Cardiac muscle cell (in vitro differentiated cells and primary cell): Measurements from ENCODE around the gene ITGAX. TPM values are rescaled to one million over a fixed set of nuclear protein-coding genes. Genes with fewer than 3 reads are reported as not detected.

ENCODE experiments used
- DNase-seq, 2 donors: peaks; one replicate each; pipeline versions ENCODE4 v3.0.0 to v3.0.0-alpha.2; 2010 to 2017; ENCODE audit warnings: low read depth in 1 of 2, low spot score in 1 of 2
- H3K27ac ChIP-seq: fragments of 200-600 bp; sonication (generic); 2 replicates; pipeline ENCODE4 v1.5.1; 2016
- H3K27me3 ChIP-seq: fragments of 200-600 bp; sonication (generic); 2 replicates; pipeline ENCODE4 v1.6.0; 2016; ENCODE audit warnings: control low read depth
- H3K36me3 ChIP-seq: fragments of 200-600 bp; sonication (generic); 2 replicates; pipeline ENCODE4 v1.5.1; 2016; ENCODE audit warnings: control low read depth
- H3K4me1 ChIP-seq: fragments of 200-600 bp; sonication (generic); 2 replicates; pipeline ENCODE4 v1.8.1; 2017; ENCODE audit warnings: low read depth, mild to moderate bottlenecking, mixed run types
- H3K4me3 ChIP-seq: fragments of 200-600 bp; sonication (generic); 2 replicates; pipeline ENCODE4 v1.5.1; 2016; ENCODE audit warnings: mild to moderate bottlenecking
- H3K9me3 ChIP-seq: fragments of 200-600 bp; sonication (generic); 2 replicates; pipeline ENCODE4 v1.5.1; 2017; ENCODE audit warnings: low read depth, mild to moderate bottlenecking, control low read depth
- polyA plus RNA-seq: library from polyadenylated mRNA; unstranded; fragments of >200 nt; fragmentation: Nextera tagmentation; extraction: Ambion mirVana; gene quantifications from 2 replicates; pipeline ENCODE4 v1.2.1, GENCODE V29; 2016
- total RNA-seq: library from RNA; depleted of rRNA; stranded (reverse); fragments of >200 nt; gene quantifications from 2 replicates; pipeline ENCODE4 v1.2.3, GENCODE V29; 2016
- TF ChIP-seq, protein P1 (sequence below): IDR thresholded peaks from 2 replicates; pipeline ENCODE4 v1.5.1; 2012; ENCODE audit warnings: low read depth, mild to moderate bottlenecking, low read length

ITGAX gene
- total and polyA plus RNA-seq, 2 experiments from 2014 or later: 0.69 TPM; not detected in 1

DNA sequence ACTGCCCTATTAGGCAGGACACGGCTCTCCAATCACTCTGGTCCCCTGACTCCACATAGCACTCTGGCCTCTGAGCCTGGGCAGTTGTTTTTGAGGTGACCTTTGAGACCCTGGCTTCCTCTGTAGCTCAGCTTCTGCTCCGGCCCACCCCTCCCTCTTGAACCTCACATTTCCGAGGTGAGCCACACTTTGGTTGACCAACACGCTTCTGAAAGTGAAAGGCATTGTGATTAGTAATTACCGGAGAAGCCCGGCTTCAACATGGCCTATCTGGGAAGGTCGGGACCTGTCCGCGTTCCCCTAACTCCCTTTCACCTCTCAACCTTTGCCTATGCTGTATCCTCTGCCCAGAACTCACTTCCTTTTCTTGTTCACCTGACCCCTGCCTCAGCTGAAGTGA lies 10.3 kb upstream of the ITGAX start:
- no peaks in the 10 kb centered on the region for H3K27me3 ChIP-seq
- no peaks in the 10 kb centered on the region for H3K36me3 ChIP-seq
- H3K27ac ChIP-seq: no peak overlapping the region
- no peak overlapping the region for H3K4me3 ChIP-seq
- H3K9me3 ChIP-seq: no peaks in the 10 kb centered on the region
- DNase-seq: no peak
- H3K4me1 ChIP-seq: no peaks in the 10 kb centered on the region
- TF ChIP-seq, protein P1, sequence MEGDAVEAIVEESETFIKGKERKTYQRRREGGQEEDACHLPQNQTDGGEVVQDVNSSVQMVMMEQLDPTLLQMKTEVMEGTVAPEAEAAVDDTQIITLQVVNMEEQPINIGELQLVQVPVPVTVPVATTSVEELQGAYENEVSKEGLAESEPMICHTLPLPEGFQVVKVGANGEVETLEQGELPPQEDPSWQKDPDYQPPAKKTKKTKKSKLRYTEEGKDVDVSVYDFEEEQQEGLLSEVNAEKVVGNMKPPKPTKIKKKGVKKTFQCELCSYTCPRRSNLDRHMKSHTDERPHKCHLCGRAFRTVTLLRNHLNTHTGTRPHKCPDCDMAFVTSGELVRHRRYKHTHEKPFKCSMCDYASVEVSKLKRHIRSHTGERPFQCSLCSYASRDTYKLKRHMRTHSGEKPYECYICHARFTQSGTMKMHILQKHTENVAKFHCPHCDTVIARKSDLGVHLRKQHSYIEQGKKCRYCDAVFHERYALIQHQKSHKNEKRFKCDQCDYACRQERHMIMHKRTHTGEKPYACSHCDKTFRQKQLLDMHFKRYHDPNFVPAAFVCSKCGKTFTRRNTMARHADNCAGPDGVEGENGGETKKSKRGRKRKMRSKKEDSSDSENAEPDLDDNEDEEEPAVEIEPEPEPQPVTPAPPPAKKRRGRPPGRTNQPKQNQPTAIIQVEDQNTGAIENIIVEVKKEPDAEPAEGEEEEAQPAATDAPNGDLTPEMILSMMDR: no peak

DNA sequence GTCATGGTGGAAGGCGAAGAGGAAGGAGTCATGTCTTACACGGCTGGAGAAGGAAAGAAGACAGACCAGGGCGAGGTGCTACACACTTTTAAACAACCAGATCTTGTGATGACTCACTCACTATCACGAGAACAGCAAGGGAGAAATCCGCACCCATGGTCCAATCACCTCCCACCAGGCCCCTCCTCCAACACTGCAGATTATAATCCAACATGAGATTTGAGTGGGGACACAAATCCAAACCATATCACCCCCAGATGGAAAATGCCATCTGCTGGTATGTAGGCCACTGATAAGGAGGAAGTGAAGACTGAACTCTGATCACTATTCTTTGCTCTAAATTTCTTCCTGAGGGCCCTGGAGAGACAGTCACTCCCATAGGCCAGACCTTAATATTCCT lies 7.5 kb upstream of the ITGAX start:
- H3K9me3 ChIP-seq: no peaks in the 10 kb centered on the region
- TF ChIP-seq, protein P1: no peak
- no peaks in the 10 kb centered on the region for H3K36me3 ChIP-seq
- peaks cover 4% of the 10 kb centered on the region for H3K27me3 ChIP-seq
- no peak overlapping the region for H3K27ac ChIP-seq
- H3K4me3 ChIP-seq: no peak overlapping the region
- no peak for DNase-seq
- no peaks in the 10 kb centered on the region for H3K4me1 ChIP-seq

DNA sequence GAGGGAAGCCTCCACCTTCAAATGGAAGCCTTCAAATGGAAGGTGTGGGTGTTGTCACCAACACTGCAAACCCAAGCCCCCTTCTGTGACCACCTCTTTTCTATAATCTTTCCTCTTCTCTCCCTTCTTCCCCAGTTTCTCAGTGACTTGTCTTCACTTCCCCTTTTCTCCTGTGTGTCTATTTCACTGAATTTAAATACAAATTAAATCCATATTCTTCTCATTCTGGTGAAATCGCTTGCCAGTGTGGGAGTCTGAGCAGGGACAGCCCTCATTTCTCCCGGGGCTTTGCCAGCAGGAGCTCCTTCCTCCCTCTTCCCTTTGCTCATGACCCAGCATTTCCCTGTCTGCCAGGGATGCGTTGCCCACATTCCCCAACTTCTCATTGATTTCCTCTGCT lies 6.4 kb upstream of the ITGAX start:
- Histone ChIP-seq H3K9me3 (no peaks in the 10 kb centered on the region), H3K4me1 (no peaks in the 10 kb centered on the region), H3K4me3 (no peak overlapping the region), H3K27me3 (peaks cover 4% of the 10 kb centered on the region), H3K36me3 (no peaks in the 10 kb centered on the region), H3K27ac (no peak overlapping the region)
- TF ChIP-seq, protein P1: no peak
- no peak for DNase-seq

DNA sequence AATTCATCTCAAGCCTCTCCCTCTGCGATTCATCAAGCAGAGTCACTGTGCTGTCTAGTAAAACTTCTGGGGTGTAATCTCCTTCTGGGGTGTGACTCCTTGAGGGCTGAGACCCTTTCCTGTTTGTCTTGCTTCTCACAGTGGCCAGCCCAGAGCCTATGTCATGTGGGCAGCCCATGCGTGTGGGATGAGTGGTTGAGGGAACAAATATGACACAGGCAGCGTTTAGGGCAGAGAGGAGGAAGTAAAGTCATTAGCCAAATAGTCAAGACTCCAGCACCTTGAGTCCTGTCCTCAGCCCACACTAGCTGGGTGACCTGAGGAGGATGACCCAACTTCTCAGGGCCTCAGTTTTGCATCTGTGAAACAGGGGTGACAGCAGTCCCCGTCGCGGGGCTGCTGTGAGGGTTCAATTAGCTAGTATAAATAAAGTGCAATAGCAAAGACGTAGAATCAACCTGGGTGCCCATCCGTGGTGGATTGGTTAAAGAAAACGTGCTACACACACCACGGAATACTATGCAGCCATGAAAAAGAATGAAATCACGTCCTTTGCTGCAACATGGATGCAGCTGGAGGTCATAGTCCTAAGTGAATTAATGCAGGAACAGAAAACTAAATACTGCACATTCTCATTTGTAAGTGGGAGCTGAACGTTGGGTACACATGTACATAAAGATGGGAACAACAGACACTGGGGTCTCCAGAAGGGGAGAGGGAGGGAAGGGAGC lies 4.5 kb upstream of the ITGAX start:
- no peak for DNase-seq
- Histone ChIP-seq H3K27ac (no peak overlapping the region), H3K4me3 (no peak overlapping the region), H3K4me1 (no peaks in the 10 kb centered on the region), H3K36me3 (no peaks in the 10 kb centered on the region), H3K9me3 (no peaks in the 10 kb centered on the region), H3K27me3 (peaks cover 4% of the 10 kb centered on the region)
- TF ChIP-seq, protein P1: no peak

DNA sequence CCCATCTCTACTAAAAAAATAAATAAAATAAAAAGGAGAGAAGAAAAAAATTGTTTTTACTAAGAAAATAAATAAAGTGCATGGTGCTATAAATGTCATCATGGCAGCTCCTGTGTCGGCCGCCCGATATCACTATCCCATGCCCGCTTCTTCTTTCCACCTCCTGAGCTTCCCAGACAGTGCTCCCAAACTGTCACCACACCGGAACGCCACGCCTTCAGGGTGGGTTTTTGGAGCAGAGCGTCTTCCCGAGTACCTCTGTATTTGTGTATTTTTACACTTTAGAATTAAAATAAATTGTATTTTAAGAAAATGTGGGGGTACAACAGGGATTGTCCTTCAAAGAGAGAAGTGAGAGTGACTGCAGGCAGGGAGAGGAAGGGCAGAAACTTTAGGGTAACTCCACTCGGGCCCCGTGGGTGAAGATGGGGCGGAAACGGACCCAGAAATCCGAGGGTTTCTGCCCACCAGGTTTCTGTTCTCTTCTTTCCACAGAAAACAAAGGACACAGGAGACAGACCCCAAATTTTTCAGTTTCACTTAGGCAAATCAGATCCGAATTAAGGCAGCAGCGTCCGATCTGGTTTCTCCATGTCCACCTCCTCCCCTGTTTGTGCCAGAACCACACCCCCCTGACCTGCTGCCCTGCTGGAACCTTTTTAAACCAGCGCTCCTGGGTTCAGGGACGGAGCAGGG lies 3.6 kb upstream of the ITGAX start:
- Histone ChIP-seq H3K4me1 (no peaks in the 10 kb centered on the region), H3K36me3 (no peaks in the 10 kb centered on the region), H3K4me3 (no peak overlapping the region), H3K9me3 (no peaks in the 10 kb centered on the region), H3K27me3 (peaks cover 4% of the 10 kb centered on the region), H3K27ac (no peak overlapping the region)
- DNase-seq: no peak
- TF ChIP-seq, protein P1: no peak
